Stimulated activated CD4-positive, alpha-beta T cell treated with anti-CD3 and anti-CD28 coated beads, Interleukin-1b, Interleukin-23, amount 100 ng/mL, for 1 hour (primary cell): ENCODE measurements around the gene CDK6.

Source experiments
- DNase-seq, 2 donors: peaks; one replicate each; pipeline ENCODE4 v3.0.0-alpha.2; 2020; ENCODE audit warnings: low read depth in 2 of 2

The CDK6 gene

DNA sequence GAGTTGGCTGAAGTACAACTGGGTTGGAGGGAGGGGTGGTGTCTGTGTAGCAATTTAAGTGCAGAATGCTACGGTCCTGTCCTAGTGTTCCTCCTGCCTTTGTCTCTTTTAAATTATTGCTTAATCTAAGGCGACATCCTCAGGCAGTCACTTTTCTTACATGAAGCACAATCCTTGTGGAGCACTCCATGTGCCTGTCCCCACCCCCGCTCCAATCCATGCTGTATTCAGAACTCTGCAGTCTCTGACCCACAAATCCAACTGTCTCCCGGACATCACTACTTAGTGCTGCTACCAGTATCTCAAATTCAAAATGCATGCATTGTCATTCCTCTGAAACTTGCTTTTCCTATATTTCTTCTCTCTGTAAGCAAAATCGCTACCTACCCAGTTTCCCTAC lies 154.7 kb downstream of the CDK6 start:
- no peak for DNase-seq

DNA sequence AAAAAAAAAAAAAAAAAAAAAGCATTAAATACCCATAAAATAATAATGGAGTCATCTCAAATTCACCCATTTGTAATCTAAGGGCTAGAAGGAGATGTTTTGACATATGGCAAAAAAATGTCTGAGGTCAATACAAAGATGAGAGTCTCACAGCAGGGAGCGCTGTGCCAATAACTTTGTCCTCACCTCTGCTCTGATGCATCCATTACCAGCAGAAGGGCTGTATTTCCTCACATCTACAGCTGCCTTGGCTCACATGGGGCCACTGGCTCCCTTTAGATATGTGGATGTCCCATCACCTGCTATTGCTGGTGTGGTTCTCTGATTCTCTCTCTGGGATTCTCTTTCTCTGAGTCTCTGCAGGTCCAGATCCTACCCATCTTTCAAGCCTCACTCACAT lies 155.9 kb downstream of the CDK6 start:
- DNase-seq: no peak

DNA sequence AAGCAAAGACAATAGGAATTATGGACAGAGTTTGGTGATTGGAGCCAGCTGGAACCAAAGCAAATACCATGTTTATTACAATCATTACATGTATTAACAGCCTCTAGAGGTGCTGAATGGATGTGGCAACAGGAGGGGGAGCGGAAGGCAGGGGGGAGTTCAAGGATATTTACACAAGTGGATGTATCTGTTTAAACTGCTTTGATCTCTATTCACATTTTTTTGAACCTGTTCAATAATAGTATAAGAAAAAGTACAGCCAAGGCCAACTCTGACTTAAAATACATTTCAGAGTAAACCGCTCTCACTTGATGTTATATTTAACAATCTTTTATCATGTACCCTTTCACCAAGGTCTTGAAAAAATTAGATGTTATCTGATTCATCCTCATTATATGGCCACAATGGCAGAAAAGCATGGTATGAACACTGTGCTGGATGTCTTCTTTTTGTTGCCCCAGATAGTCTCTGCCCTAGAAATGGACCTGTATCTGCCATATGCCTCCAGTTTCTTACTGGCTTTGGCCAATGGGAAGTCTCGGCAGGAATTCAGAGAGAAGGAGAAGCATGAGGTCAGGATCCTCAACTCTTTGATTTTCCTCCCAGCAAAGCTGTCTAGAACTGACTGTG lies 158.0 kb downstream of the CDK6 start:
- DNase-seq: no peak

DNA sequence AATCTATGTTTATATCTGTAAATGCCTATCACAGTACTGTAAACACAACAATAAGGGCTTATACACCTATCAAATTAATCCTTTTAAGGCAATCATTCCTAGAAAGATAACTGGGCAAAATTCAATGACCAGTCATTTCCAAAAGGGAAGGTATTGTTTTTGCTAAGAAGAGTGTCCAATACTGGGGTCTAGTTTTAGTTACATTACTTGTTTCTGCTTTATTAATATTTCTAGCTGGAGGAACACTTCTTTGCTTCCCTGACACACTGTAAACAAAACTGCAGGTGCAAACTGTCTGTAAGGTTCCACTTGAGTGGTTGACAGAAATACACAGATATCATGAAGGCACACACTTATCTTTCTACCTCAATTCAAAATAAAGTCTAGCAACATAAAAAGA lies 162.0 kb downstream of the CDK6 start:
- no peak for DNase-seq

DNA sequence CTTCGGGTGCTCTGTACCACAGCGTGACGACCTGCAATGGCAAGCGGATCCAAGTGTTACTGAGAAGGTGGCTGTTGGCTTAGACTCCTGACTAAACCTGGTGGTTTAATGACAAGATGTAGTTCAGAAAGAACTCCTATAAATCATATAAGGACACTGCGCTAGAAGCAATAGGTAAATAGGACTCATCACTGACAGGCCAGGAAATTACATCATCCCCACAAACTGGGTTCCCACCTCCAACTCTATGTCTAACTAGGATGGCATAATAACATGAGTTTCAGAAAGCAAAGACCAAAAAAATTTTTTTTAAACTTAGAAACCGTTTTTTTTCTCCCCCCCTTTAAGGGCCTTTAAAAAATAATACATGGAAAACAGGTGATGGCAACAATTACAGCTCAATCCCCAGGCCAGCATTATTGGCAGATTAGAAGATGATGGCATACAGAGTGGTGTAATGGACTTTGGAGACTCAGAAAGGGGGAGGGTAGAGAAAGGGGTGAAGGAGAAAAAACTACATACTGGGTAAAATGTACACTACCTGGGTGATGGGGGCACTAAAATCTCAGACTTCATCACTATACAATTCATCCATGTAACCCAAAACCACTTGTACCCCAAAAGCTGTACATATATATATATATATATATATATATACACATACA lies 164.7 kb downstream of the CDK6 start:
- DNase-seq: no peak

DNA sequence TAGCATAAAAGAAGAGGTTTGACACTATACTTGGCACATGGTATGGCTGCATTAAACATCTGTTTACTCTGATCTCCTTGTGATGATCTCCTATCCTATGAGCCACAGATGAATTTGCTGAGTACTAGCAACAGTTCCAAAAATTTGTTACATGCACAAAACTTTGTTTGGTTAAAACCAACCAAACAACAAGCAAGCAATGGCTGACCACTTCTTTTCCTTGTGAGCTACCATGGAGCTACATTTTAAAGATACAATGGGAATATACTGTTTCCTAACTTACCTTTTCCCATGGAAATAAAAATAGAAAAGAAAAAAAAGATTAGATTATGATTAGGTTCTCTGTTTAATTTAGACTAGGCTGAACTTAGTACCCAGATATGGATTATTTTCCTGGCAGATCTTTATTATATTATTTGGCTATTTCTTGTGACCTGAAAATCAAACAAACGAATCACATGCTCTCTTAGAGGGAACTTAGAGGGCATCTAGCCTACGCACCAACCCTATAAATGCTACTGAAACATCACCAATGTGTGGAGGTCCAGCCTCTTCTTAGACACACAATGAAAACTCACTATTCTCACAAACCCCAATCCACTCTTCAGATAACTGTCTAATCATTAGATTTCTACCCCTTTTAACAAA lies 166.0 kb downstream of the CDK6 start:
- no peak for DNase-seq

DNA sequence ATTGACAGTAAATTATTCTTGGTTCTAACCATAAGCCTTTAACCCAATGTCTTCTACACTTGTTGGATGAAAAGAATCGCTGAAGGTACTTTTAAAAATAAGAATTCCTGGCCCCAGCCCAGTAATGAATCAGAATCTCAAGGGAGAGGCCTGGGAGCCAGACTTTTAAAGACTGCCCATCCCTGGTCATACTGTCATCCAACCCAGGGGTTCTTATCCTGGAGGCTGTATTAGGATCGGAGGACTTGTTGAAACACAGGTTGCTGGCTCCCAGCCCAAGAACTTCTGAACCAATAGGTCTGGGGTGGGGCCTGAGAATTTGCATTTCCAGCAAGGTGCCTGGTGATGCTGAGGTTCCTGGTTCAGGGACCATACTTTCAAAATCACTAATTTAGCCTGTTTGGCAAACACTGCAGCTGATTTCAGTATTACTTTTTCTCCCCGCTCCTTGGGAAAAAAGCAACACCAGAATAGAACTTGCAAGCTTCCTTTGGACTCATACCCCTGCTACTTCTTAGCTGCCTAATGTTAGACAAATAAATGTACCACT lies 166.7 kb downstream of the CDK6 start:
- DNase-seq: no peak

DNA sequence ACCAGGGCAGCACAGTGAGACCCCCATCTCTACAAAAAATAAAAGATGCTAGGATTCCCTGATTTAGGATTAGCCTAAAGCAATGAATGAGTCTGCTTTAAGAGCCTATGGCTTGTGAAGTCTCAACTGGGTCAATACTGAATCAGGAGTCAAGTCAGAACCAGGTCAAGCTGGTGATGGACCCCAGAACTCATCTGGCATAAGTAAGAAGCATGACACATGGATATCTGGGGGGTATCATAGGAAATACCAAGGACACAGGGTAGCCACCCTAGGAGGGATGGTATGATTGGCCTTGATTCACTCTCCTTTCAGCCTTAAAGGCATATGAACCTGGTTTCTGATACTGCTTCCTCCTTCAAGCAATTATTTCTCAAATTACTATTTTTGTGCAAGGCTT lies 167.8 kb downstream of the CDK6 start:
- DNase-seq: no peak

DNA sequence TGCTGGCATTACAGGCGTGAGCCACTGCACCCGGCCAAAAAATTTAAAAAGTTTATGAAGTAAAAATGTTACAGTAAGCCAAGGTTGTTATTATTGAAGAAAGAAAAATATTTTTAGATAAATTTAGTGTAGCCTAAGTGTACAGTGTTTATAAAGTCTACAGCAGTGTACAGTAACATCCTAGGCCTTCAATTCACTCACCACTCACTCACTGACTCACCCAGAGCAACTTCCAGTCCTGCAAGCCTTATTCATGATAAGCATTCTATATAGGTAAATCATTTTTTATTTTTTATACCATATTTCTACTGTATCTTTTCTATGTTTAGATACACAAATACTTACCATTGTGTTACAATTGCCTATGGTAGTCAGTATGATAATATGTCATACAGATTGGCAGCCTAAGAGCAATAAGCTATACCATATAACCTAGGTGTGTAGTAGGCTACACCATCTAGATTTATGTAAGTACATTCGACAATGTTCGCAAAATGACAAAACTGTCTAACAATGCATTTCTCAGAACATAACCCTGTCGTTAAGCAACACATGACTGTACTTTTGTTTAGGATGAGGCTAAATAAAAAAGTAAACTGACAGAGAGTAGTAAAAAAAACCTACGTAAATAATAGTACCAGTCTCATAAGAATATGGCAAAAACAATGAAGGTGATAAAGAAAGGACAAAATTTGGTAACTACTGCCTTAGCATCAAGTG lies 168.4 kb downstream of the CDK6 start:
- no peak for DNase-seq

DNA sequence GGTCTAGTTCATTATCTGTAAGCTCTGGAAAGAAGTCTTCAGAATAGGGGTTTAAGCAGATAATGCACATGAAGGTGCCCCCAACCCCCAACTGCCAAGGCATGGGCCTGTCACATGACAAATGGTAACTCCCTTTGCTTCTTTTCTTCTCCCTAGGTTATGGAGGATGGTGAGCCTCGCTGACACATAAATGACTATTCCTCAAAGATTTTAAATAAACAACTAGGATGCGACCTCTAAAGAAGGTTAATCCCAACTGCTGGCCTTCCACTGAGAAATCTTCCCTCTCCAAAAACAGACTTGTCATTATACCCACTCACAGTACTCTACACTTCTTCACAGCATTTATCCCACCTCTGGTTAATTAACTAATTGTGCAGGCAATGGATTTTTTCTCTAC lies 170.4 kb downstream of the CDK6 start:
- DNase-seq: no peak

DNA sequence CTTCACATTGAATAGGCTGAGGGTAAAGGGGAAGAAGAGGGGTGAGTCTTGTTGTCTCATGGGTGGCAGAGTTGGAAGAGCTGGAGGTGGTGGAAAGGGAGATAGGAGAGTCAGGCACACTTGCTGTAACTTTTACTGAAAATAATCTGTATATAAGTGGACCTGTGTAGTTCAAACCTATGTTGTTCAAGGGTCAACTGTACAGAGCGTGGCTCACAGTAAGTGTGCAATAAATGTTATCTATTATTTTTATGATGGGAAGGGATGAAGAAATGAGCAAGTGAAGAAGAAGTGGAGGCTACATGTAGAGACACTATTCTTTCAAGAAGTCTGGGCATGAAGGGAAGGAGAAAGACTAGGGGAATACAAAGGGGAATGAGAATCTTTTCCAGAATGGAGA lies 174.7 kb downstream of the CDK6 start:
- no peak for DNase-seq

DNA sequence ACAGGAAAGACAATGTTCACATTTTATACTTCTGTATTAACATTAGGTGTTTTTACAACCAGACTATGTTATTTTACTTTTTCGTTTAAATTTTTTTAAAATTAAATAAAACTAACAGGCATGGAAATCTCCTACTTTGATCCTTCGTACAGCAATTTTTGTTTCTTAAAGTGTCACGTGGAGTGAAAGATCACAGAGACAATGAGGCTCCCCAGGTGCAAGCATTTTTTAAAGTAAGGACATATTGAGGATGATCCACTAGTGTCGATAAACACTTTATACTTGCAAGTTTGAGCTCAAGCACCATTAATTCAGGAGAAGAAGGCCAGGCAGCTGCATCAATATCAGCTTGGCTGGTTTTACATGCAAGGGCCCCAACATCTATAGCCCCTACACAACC lies 177.7 kb downstream of the CDK6 start:
- DNase-seq: no peak

DNA sequence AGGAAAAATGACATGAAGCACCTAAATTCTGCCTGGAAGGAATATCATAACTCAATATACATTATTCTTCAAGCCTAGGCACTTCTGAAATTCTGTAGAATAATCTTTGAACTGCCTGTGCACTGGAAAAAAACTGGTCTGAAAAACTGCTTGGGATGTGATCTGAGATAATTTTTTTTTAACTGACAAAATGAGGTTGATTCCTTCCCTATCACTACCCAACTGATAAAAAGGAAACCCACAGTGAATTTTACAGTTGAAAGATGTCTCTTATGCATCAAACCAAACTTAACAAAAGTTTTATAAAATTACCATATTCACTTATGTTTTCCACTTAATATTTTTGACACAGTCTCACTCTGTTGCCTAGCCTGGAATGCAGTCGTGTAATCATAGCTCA lies 179.0 kb downstream of the CDK6 start:
- DNase-seq: no peak

DNA sequence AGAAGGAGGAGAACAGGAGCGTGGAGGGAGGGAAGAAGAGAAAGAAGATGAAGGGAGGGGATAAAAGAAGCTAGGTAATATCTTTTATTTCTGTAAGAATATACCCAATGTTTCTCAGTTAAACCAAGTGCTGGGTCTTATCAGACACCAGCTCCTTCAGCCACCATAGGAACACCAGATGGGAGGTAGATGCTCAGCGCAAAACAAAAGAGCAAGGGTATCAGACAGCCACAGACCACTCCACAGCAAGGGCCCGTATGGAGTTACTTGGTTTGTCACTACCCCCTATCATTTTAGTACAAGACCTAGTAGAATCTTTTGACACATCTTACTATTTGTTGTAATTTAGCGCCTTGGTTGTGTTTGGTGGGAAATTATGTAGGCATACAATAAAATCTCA lies 180.3 kb downstream of the CDK6 start:
- no peak for DNase-seq

DNA sequence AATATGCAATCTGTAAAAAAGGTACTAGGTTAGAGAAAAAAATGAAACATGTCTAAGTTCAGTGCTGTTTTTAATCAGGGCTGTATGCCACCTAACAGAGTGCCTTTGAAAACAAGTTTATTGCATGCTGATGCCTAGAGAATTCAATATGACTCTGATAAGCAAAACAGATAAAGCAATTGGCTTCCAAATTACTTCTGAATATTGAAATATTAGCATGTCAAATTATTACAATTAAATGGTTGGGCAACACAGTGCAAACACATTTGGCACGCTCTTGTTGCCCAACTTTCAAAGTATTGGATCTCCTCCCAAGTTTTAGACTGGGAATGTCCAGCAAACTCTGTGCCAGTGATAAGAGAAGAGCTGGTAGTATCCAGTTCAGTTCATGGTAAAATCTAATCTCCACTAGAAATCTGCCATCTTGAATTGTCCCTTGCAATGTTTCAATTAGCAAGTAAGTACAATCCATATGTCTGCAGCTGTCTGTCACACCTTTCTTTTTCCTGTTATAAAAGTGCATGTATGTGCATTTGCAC lies 181.0 kb downstream of the CDK6 start:
- DNase-seq: no peak

DNA sequence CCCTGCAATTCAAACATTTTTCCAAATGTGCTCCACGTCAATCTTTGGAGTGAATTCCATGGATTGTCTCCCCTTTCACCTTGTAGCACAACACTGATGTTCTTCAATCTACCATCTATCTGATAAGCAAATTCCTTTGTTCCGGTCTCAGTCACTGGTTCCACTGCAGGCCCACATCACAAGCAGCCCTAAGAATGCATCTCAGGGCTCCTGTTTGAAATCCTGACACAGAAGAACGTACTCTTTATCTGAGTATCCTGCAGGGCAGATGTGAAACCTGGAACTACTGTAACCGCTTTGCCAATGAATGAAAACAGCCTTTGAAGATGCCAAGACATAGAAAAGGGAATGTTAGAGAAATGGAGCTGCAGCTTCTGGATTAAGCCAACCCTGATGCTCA lies 183.2 kb downstream of the CDK6 start:
- no peak for DNase-seq

DNA sequence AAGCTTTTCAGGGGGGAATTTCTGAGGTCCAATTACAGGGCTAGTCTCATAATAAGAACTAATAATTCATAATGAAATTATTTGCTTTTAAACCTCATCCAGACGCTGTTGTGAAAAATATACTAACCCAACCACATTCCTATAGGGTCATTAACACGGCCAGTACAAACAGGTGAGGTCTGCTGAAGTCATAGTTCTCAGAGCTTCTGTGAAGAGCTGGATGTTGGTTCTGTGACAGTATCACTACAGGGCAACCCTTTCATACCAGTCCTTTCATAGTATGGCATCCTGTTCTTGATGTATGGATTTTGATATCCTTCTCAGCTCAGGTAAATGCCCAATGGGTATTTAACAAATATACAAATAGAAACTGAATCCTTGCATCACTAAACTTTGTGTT lies 183.8 kb downstream of the CDK6 start:
- DNase-seq: no peak

DNA sequence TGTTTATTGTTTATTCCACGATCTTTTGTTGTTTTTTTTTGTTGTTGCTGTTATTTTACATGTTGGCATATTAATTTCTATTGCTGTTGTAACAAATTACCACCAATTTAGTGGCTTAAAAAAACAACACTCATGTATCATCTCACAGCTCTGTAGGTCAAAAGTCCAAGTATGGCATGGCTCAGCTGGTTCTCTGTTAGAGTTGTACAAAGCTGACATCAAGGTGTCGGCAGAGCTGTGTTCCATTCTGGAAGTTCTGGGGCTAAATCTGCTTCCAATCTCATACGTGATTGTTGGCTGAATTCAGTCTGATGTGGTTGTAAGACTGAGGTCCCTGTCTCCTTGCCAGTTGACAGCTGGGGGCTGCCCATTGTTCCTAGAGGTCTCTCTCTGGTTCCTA lies 186.0 kb downstream of the CDK6 start:
- no peak for DNase-seq

DNA sequence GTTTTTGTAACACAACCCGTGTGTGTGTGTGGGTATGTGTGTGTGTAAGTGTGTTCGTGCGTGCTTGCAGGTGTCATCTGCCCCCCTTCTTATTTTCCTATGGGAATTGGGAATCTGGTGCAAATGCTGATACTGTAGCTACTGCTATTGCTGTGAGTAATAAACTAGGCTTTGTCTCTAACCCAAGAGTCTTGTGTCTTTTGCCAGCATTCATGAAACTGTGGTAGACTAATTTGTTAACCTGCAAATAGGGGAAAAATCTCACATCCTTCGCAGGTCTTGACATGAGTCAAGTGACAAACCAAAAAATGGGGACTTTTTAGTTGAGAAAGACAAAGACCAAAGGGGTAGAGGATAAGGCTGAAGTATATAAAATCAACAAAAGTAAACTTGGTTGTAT lies 188.3 kb downstream of the CDK6 start:
- no peak for DNase-seq

DNA sequence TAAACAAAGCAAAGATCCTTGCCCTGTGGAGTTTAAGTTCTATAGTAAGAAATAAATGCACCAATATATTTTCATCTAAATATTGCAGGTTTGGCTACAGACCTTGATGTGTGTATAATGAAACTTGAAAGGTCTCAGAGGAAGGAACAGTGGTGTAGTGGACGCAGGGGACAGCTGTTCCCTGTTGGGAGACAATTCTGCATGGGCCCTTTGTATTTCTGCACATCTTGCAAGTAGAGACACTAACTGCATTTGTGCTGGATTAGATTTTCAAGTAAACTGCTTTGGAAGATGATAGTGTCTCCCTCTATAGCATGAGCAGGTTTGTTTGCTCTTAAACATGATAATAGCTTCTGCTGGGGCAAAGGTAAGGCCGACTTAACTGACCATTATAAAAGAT lies 188.7 kb downstream of the CDK6 start:
- no peak for DNase-seq

DNA sequence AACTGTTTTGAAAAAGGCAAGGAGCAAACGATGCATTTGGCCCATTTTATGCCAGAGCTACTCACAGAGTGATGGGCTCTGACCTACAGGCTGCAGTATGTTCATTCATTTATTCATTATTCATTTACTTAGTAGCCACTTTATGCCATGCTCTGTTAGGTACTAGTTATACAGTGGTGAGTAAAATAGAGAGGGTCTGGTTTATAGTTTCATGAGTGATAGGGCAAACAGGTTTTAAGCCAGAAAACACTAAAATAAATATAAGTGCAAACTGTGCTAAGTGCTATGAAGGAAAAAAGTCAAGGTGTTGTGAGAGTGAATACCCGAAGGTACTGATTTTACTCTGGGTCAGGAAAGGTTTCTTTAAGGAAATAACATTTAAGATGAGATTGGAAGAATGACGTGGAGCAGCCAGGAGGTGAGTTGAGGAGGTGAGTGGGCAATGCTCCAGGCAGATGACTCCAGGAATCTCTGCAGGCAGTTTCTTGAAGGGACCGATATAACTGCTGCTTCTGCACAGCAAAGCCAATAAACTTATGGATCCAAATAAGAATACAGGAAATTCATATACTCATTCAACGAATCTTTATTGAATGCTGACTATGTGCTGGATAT lies 189.3 kb downstream of the CDK6 start:
- DNase-seq: no peak
